Medulla oblongata (tissue), 1 donor: ENCODE results near the gene C19orf25.
"Not testable (repeated sequence)": the region's sequence is repeated elsewhere in the genome, so short reads cannot be mapped to it uniquely, and the experiment has no call there.

Experiments used
- DNase-seq: peaks from one replicate; pipeline ENCODE4 v3.0.0-alpha.2; 2015; ENCODE audit errors: extremely low spot score

Gene C19orf25

GRCh38 chr19:1478934-1479707, at the start of gene C19orf25:
Gene C19orf25, minus strand, starts transcription at chr19:1479215. Its CDS starts 312 bp downstream, at chr19:1478903.
- DNase-seq = peak; percentile 96

GRCh38 chr19:1527650-1528309, 48.8 kb upstream of the C19orf25 start:
- DNase-seq = no peak

GRCh38 chr19:1526979-1527649, 48.1 kb upstream of the C19orf25 start:
- DNase-seq = no peak

- DNase-seq = no peak
Measured at GRCh38 chr19:1526066-1526778, 47.2 kb upstream of the C19orf25 start.

- no peak for DNase-seq
Measured at GRCh38 chr19:1525343-1525742, 46.3 kb upstream of the C19orf25 start.

- no peak for DNase-seq
Measured at GRCh38 chr19:1524972-1525325, 45.9 kb upstream of the C19orf25 start.

GRCh38 chr19:1524287-1524971, 45.4 kb upstream of the C19orf25 start:
- no peak for DNase-seq

- no peak for DNase-seq
Measured at GRCh38 chr19:1523412-1524286, 44.6 kb upstream of the C19orf25 start, which contains the start of gene PLK5. Gene PLK5, plus strand, starts transcription at chr19:1524077. Its CDS starts 2,920 bp downstream, at chr19:1526997.

GRCh38 chr19:1522838-1523237, 43.8 kb upstream of the C19orf25 start:
- DNase-seq = no peak

GRCh38 chr19:1522061-1522460, 43.0 kb upstream of the C19orf25 start:
- DNase-seq = no peak

GRCh38 chr19:1521636-1522035, 42.6 kb upstream of the C19orf25 start:
- DNase-seq = peak; percentile 80

- DNase-seq = no peak
Measured at GRCh38 chr19:1520203-1520780, 41.3 kb upstream of the C19orf25 start.

GRCh38 chr19:1519802-1520201, 40.8 kb upstream of the C19orf25 start:
- not testable (repeated sequence) for DNase-seq

- DNase-seq = no peak
Measured at GRCh38 chr19:1518471-1518870, 39.5 kb upstream of the C19orf25 start.

GRCh38 chr19:1516395-1516753, 37.4 kb upstream of the C19orf25 start:
- no peak for DNase-seq

GRCh38 chr19:1514986-1515721, 36.1 kb upstream of the C19orf25 start:
- DNase-seq = no peak

GRCh38 chr19:1514295-1514661, 35.3 kb upstream of the C19orf25 start:
- DNase-seq = no peak

GRCh38 chr19:1513499-1514294, 34.7 kb upstream of the C19orf25 start:
- DNase-seq = no peak
